ENCODE results near the gene COL4A6. TPM values are rescaled to one million over a fixed set of nuclear protein-coding genes. Genes with fewer than 3 reads are reported as not detected.

Gene COL4A6
- total RNA-seq, 1 experiment from 2014 or later, result 2.4 TPM

DNA sequence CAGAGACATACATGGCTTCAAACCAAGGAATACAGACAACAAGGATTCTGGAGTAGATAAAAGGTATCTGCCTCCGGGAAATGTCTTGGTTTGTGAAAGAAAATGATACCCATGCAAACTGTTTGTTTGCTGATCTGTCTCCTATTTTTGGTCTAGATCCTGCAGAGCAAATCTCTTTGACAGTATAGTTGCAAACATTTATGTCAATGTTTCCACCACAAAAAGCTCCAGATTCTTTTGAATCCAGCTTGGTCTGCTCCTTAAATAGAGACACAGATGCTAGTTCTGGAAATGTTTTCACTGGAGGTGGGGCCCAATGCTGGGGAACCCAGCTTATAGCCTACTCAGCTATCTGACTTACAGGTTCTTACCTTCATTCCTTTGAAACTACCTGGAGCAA, 226.9 kb downstream of the COL4A6 start (continued):
- TF ChIP-seq, protein P1, sequence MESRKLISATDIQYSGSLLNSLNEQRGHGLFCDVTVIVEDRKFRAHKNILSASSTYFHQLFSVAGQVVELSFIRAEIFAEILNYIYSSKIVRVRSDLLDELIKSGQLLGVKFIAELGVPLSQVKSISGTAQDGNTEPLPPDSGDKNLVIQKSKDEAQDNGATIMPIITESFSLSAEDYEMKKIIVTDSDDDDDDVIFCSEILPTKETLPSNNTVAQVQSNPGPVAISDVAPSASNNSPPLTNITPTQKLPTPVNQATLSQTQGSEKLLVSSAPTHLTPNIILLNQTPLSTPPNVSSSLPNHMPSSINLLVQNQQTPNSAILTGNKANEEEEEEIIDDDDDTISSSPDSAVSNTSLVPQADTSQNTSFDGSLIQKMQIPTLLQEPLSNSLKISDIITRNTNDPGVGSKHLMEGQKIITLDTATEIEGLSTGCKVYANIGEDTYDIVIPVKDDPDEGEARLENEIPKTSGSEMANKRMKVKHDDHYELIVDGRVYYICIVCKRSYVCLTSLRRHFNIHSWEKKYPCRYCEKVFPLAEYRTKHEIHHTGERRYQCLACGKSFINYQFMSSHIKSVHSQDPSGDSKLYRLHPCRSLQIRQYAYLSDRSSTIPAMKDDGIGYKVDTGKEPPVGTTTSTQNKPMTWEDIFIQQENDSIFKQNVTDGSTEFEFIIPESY (IDR thresholded peaks at IDR 0.05; ENCODE audit: extremely low read depth, insufficient replicate concordance, low read length), result no peak
- TF ChIP-seq SRF (IDR thresholded peaks at IDR 0.05; ENCODE audit: low read depth), result no peak
- no peak for TF ChIP-seq YY1 (IDR thresholded peaks at IDR 0.05; ENCODE audit: extremely low read depth, insufficient replicate concordance, low read depth, low read length)

DNA sequence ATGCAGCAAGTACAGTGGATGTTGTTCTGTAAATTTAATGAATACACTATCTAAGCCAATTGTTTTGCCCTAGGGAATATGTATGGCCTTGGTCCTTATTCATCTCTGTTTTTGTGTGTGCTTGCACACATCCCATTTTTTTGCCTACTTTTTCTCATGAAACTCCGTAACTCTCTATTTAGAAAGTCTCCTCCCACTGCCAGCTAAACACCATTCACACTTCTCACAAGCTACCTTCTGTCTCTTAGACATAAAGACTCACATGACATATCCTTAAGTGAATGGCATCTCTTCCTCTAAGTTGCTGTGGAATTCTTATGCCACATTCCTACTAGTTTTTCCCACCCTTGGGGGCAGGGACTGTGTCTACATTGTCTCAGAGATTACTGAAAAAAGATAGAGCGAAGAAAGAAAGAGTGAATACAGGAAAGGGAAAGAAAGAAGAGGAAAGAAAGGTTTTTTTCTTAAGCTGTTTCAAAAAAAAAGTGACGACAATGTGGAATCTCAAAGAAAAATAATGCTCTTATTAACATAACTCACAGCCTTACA, 229.1 kb downstream of the COL4A6 start:
- no peak for ATAC-seq
- Histone ChIP-seq H3K27ac (ENCODE audit: low read depth, low read length) (no peak overlapping the region), H3K36me3 (ENCODE audit: control insufficient read depth in 1 of 2, insufficient read depth in 2 of 2, low read length in 2 of 2) (no peaks in the 10 kb centered on the region), H3K9me3 (ENCODE audit: control insufficient read depth in 1 of 2, insufficient read depth in 1 of 2, low read depth in 1 of 2, low read length in 2 of 2) (no peaks in the 10 kb centered on the region), H3K27me3 (ENCODE audit: insufficient read depth, low read length) (no peaks in the 10 kb centered on the region), H3K9ac (ENCODE audit: low read length) (no peak overlapping the region), H3K4me3 (replicated peaks in 1 of 2; ENCODE audit: low read depth in 1 of 2, low read length in 2 of 2) (no peak overlapping the region), H2AFZ (ENCODE audit: low read depth, low read length, poor library complexity, severe bottlenecking) (no peak overlapping the region), H4K20me1 (ENCODE audit: insufficient read depth) (no peaks in the 10 kb centered on the region), H3K4me2 (ENCODE audit: low read length) (no peak overlapping the region), H3K9me2 (ENCODE audit: insufficient read depth) (no peaks in the 10 kb centered on the region), H3K4me1 (ENCODE audit: control insufficient read depth in 1 of 2, insufficient read depth in 2 of 2, low read length in 2 of 2) (no peaks in the 10 kb centered on the region), H3K79me2 (ENCODE audit: insufficient read depth, low read length) (no peaks in the 10 kb centered on the region)
- POLR2A ChIA-PET, result no interaction called here
- intact Hi-C loops (cut with micrococcal nuclease), result no loop called here
- CTCF ChIA-PET, result no interaction called here
- DNase-seq (ENCODE audit: low read depth, low spot score), result no peak
- BruUV-seq (replicated peaks), result no TSS peak
- RAD21 ChIA-PET (ENCODE audit: low non-redundant PET in 1 of 2, low total read pairs in 2 of 2, uncharacterized antibody in 2 of 2, unreplicated experiment in 2 of 2), result no interaction called here
- no peak for TF ChIP-seq ZNF274 (IDR thresholded peaks at IDR 0.05; ENCODE audit: low read depth, low read length)
- TF ChIP-seq CBX3 (IDR thresholded peaks at IDR 0.05; ENCODE audit: low read depth), result no peak
- no peak for TF ChIP-seq EZH2 (IDR thresholded peaks at IDR 0.05)
- TF ChIP-seq, protein P1 (IDR thresholded peaks at IDR 0.05; ENCODE audit: extremely low read depth, insufficient replicate concordance, low read length), result no peak
- no peak for TF ChIP-seq SRF (IDR thresholded peaks at IDR 0.05; ENCODE audit: low read depth)
